KOPT-K1 (cell line): ENCODE data around the gene DYTN.
"Not testable (repeated sequence)": the region's sequence is repeated elsewhere in the genome, so short reads cannot be mapped to it uniquely, and the experiment has no call there.

Experiments used
- H3K27ac ChIP-seq: fragments of 200-600 bp; sonication (generic); 2 replicates; pipeline ENCODE4 v1.5.1; 2016; ENCODE audit warnings: antibody characterized with exemption, mild to moderate bottlenecking, low read depth, low read length; ENCODE audit not compliant: poor library complexity, severe bottlenecking
- H3K36me3 ChIP-seq: fragments of 200-600 bp; sonication (generic); 2 replicates; pipeline ENCODE4 v1.5.1; 2017; ENCODE audit warnings: antibody characterized with exemption, mild to moderate bottlenecking, low read length, moderate library complexity; ENCODE audit not compliant: insufficient read depth
- H3K9me3 ChIP-seq: fragments of 200-600 bp; sonication (generic); 2 replicates; pipeline ENCODE4 v1.5.1; 2017; ENCODE audit warnings: antibody characterized with exemption, low read length, mild to moderate bottlenecking; ENCODE audit not compliant: insufficient read depth, poor library complexity, severe bottlenecking

Gene DYTN

GRCh38 chr2:206715183-206715582 is 3.0 kb downstream of the DYTN start:
- not testable (repeated sequence) for H3K36me3 ChIP-seq, H3K9me3 ChIP-seq, H3K27ac ChIP-seq

GRCh38 chr2:206713746-206714145 is 4.5 kb downstream of the DYTN start:
- H3K9me3 ChIP-seq, result no peaks in the 10 kb centered on the region
- no peak overlapping the region for H3K27ac ChIP-seq
- no peaks in the 10 kb centered on the region for H3K36me3 ChIP-seq

DNA sequence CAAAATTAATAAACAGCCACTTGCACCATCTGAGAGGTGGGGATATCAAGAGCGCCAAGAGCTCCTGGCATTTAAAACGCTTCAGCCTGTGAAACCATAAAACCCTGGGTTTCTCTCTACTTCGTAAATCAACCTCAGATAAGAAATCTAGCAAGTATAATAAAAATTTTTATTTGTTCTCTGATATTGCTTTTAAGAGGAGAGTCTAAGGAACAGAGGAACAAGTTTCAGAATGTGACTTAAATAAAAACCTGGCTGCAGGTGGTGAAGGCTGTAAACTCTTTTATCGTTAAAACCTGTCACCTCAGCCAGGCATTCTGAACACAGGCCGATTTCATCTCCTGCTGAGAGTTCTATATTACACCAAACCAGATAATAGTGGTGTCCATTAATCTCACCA is 9.9 kb downstream of the DYTN start:
- H3K9me3 ChIP-seq, result no peaks in the 10 kb centered on the region
- H3K36me3 ChIP-seq, result no peaks in the 10 kb centered on the region
- no peak overlapping the region for H3K27ac ChIP-seq

DNA sequence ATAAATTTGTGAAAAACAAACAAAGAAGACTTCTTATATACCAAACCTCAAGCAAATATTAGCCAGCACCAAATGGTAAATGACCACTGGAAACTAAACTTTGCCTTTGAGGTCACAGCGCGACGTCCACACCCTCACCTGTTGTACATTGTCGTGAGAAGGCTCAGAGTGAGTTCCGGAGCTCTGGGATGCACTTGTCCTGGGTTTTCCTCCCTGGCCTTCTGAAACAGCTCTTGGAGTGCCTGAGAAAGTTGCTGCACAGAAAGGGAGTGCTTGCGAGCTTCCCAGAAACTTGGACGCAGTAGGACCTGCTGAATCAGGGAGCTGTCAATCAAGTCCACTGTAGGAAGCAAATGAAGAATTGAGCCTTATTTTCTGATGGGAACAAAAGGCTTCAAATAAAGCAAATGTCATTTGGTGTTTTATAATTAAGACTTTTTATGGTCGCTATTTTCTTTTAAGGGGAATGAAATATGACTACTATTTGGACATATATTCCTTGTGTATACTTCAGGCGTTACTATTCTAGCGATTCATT is 11.0 kb downstream of the DYTN start:
- no peaks in the 10 kb centered on the region for H3K9me3 ChIP-seq
- no peak overlapping the region for H3K27ac ChIP-seq
- H3K36me3 ChIP-seq, result no peaks in the 10 kb centered on the region

- Histone ChIP-seq H3K27ac (no peak overlapping the region), H3K36me3 (no peaks in the 10 kb centered on the region), H3K9me3 (no peaks in the 10 kb centered on the region)
These were observed 16.1 kb downstream of the DYTN start for GRCh38 chr2:206701952-206702605.

- no peak overlapping the region for H3K27ac ChIP-seq
- H3K36me3 ChIP-seq, result no peaks in the 10 kb centered on the region
- no peaks in the 10 kb centered on the region for H3K9me3 ChIP-seq
These were observed 18.0 kb downstream of the DYTN start for GRCh38 chr2:206700156-206700555.

DNA sequence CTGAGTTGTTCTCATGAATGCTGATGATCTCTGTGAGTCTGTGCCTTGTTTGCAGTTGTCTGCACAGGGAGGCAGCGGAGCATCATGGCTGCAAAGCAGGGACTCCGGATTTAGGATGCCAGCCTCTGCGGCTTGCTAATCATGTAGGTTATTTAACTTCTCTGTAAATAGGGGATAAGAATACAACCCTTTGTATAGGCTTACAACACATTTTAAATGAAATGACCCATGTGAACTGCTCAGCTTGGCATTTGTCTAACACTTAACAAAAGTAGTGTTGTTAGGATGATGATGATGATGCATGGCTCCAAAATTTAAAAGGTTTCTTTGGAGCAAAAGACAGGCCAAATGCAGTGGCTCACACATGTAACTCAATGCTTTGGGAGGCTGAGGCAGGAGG is 19.4 kb downstream of the DYTN start:
- Histone ChIP-seq H3K27ac (no peak overlapping the region), H3K9me3 (no peaks in the 10 kb centered on the region), H3K36me3 (no peaks in the 10 kb centered on the region)

GRCh38 chr2:206696910-206697309 is 21.3 kb downstream of the DYTN start:
- H3K36me3 ChIP-seq, result no peaks in the 10 kb centered on the region
- no peak overlapping the region for H3K27ac ChIP-seq
- H3K9me3 ChIP-seq, result no peaks in the 10 kb centered on the region

GRCh38 chr2:206693399-206694137 is 24.6 kb downstream of the DYTN start:
- Histone ChIP-seq H3K9me3 (no peaks in the 10 kb centered on the region), H3K27ac (no peak overlapping the region), H3K36me3 (no peaks in the 10 kb centered on the region)

- H3K9me3 ChIP-seq, result no peaks in the 10 kb centered on the region
- no peak overlapping the region for H3K27ac ChIP-seq
- no peaks in the 10 kb centered on the region for H3K36me3 ChIP-seq
These were observed 25.2 kb downstream of the DYTN start for GRCh38 chr2:206692971-206693370.

GRCh38 chr2:206688990-206689389 is 29.2 kb downstream of the DYTN start:
- Histone ChIP-seq H3K27ac (no peak overlapping the region), H3K9me3 (no peaks in the 10 kb centered on the region), H3K36me3 (no peaks in the 10 kb centered on the region)

DNA sequence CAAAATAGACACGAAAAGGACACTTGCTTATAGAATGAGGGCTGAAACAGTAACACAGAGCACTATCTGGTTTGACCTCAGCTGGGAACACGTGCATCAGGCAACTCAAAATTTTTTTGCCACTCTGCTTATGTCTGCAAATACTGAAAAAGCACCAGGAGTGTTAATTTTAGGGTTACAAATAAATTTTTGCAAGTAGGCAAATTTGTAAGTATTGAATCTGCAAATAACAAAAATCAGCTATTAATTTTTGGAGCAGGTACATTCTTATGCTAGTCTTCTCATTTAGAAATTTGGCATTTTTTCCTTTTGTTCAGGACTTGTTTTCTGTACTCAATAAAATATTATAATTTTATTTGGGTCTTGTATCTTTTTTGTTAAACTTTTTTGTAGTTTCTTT is 29.7 kb downstream of the DYTN start:
- H3K27ac ChIP-seq, result no peak overlapping the region
- H3K36me3 ChIP-seq, result no peaks in the 10 kb centered on the region
- no peaks in the 10 kb centered on the region for H3K9me3 ChIP-seq

GRCh38 chr2:206683546-206683945 is 34.6 kb downstream of the DYTN start:
- Histone ChIP-seq H3K36me3 (no peaks in the 10 kb centered on the region), H3K9me3 (no peaks in the 10 kb centered on the region), H3K27ac (no peak overlapping the region)

DNA sequence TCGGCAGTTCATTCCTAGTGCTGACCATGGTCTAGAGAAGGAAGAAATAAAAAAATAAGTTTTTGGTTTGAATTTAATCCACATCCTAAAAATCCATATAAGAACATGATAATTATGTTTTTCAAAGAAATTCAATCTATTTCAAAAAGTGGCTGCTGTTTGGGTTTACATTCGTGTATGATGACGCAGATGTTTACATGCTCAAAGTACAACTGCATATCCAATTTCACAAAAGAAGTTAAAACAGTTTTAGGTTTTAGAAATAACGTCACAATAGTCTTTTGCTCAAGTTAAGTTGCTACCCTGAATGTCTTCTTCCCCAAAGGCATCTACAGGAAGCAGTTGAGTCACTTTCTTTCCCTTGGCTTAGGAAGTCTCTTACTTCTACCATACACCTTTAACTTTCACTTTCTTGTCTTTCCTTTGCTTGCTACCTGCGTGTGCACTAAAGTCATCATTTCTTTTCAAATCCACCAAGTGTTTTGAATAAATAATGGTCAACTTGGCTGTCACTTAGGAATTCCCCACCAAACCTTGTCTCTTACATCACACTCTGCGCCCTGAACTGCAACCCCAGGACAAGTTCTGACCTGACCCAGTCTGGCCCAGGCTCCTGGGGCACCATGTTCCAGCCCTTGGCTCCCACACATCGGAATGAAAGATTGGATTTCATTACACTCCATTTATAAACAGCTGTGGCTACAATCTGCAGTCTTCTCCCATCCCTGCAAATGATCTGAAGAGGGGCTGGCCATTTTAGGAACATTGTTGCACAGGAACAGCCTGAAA is 47.5 kb downstream of the DYTN start:
- Histone ChIP-seq H3K9me3 (no peaks in the 10 kb centered on the region), H3K27ac (no peak overlapping the region), H3K36me3 (no peaks in the 10 kb centered on the region)

- Histone ChIP-seq H3K9me3 (no peaks in the 10 kb centered on the region), H3K36me3 (no peaks in the 10 kb centered on the region), H3K27ac (no peak overlapping the region)
These were observed 52.9 kb downstream of the DYTN start for GRCh38 chr2:206665251-206665650.
